HAP-1 (cell line): ENCODE data around the gene C10orf143.
"Not testable (repeated sequence)": the region's sequence is repeated elsewhere in the genome, so short reads cannot be mapped to it uniquely, and the experiment has no call there.

Source experiments
- DNase-seq, 2 experiments: peaks; one replicate each; pipeline ENCODE4 v3.0.0-alpha.2; 2016 to 2020; ENCODE audit warnings: low spot score in 2 of 2
- H3K27me3 ChIP-seq: fragments of 250-450 bp; sonication (Bioruptor Pico); 2 replicates; pipeline ENCODE4 v1.5.1; 2020; ENCODE audit warnings: low read depth, mild to moderate bottlenecking, moderate library complexity
- H3K36me3 ChIP-seq: fragments of 250-450 bp; sonication (Bioruptor Pico); replicated peaks from 2 replicates; pipeline ENCODE4 v1.5.1; 2020; ENCODE audit warnings: mild to moderate bottlenecking
- H3K4me1 ChIP-seq: fragments of 250-450 bp; sonication (Bioruptor Pico); 2 replicates; pipeline ENCODE4 v1.5.1; 2020; ENCODE audit warnings: mild to moderate bottlenecking
- H3K4me3 ChIP-seq: fragments of 250-450 bp; sonication (Bioruptor Pico); 2 replicates; pipeline ENCODE4 v1.5.1; 2020; ENCODE audit warnings: mild to moderate bottlenecking, moderate library complexity
- H3K9me3 ChIP-seq: fragments of 250-450 bp; sonication (Bioruptor Pico); 2 replicates; pipeline ENCODE4 v1.5.1; 2020; ENCODE audit warnings: mild to moderate bottlenecking, moderate library complexity
- in situ Hi-C: fragments of 300-500 bp; cut with MboI; formaldehyde crosslinking; loops from 3 replicates; pipeline ENCODE4 v1.14.3; 2020; ENCODE audit warnings: low sequenced_read_pairs, inconsistent platforms, mixed read lengths

Gene C10orf143

DNA sequence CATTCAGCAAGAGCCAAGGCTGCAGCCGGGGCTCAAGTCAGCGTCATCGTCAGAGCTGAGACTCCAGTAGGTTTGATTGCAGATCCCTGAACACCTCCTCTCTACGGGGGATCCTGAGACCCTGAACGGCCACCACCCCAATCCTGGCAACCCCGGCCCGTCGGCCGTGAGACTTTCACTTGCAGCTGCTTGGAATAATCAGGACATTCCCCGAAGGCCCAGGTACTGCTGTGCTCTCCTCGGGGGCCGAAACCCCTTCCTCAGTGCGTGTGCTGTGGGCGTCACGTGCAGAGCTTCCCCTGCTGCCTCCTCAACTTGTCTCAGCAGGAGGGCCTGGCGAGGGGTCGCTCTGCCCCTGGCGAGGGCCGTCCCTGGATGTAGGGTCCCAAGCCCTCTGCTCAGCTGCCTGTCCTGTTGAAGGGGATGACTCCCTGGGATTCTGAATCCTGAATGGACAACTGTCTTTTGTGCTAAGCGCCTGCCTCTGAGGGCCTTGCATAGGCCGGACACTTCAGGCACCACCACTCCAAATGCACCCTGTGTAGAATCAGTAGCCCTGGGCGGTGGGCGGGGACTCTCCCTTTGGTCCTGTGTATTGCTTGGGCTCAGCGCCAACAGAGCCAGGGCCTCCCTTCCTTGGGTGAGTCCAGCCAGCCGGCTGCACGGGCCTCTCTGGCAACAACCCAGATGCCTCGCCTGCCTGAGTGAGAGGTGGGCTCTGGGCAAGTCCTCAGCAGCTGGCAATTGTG, 82.7 kb downstream of the C10orf143 start:
- Histone ChIP-seq H3K36me3 (no peaks in the 10 kb centered on the region), H3K27me3 (no peaks in the 10 kb centered on the region), H3K4me3 (no peak overlapping the region), H3K9me3 (no peaks in the 10 kb centered on the region), H3K4me1 (no peaks in the 10 kb centered on the region)
- peak in 1 of 2 experiments; percentile 26 for DNase-seq
- in situ Hi-C loops: no loop called here

DNA sequence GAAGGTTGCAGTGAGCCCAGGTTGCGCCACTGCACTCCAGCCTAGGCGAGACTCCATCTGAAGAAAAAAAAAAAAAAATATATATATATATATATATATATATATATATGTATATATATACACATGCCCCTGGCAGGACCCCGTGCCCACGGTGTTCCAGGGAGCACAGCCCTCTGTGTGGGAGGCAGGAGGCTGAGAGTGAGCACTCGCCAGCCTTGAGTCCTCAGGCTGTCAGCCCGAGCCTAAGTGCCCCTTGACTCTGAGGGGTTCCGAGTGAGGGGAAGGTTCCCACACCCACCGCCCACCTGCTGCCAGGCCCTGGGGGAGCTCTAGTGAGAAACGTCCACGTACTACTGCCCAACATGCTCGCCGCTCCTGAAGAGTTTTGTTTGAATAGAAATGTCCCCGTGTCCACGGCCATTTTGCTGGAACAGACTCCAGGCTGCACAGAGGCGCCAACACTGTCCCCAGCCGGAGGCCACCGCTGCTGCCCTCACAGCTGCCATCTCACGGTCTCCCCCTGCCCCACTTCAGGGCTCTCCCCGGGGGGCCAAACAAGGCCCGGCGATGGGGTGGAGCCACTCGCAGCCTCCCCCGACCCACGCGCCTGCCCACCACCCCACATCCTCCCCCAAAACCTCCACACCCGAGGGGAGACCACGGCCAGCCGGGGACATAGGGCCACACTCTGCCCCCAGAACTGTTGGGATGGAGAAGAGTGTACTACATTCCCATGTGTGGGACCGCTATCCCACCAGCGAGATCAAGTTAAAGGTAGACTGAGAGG, 83.8 kb downstream of the C10orf143 start:
- Histone ChIP-seq H3K9me3 (no peaks in the 10 kb centered on the region), H3K4me3 (no peak overlapping the region), H3K27me3 (no peaks in the 10 kb centered on the region), H3K36me3 (no peaks in the 10 kb centered on the region), H3K4me1 (no peaks in the 10 kb centered on the region)
- DNase-seq: peak in 1 of 2 experiments; percentile 3
- in situ Hi-C loops: no loop called here

DNA sequence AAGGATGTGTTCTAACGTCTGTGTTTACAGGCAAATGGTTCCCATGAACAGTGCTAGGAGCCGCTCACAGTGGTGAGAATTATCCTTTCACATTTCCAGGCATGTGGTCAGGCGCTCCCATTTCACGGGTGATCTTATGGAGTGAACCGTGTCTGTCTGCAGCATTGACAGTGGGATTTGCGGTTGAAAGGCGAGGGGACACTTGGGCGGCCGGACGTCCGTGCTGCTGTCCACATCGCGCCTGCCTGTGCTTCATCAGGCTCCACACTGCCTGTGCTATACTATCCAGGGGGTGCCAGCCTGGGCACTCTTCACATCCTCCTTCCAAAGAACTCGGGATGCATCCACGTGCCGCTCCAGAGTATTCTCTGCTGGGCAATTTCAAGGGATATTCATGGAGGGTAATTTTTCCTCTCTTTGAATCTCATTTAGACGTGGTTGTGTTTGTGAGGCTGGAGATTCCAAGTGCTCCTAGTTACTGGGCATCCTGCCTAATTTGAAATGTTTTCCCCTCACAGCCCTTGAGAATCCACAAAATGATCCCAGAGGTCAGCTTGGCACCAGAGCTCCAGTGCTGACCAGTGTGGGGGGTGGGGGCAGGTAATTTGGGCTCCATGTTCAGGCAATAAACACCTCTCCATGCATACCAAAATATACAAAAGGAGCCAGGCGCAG, 84.7 kb downstream of the C10orf143 start:
- H3K4me1 ChIP-seq: no peaks in the 10 kb centered on the region
- no peak overlapping the region for H3K4me3 ChIP-seq
- H3K27me3 ChIP-seq: no peaks in the 10 kb centered on the region
- no peak for DNase-seq
- no peaks in the 10 kb centered on the region for H3K36me3 ChIP-seq
- in situ Hi-C loops: no loop called here
- no peaks in the 10 kb centered on the region for H3K9me3 ChIP-seq

DNA sequence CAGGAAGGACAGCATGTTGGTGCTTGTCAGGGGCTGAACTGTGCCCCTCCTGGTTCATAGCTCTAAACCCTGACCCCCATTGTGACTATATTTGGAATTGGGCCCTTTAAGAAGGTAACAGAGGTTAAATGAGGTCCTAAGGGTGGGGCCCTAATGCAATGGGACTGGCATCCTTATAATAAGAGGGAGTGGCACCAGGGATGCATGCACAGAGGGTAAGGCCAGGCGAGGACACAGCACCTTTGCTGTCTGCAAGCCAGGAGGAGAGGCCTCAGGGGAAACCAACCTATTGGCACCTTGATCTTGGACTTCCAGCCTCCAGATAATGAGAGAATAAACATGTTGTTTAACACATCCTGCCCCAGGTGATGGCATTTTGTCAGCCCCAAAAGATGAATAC, 85.3 kb downstream of the C10orf143 start:
- peak in 1 of 2 experiments; percentile 1 for DNase-seq
- H3K4me3 ChIP-seq: no peak overlapping the region
- in situ Hi-C loops: no loop called here
- H3K27me3 ChIP-seq: no peaks in the 10 kb centered on the region
- H3K36me3 ChIP-seq: no peaks in the 10 kb centered on the region
- H3K9me3 ChIP-seq: no peaks in the 10 kb centered on the region
- H3K4me1 ChIP-seq: no peaks in the 10 kb centered on the region

DNA sequence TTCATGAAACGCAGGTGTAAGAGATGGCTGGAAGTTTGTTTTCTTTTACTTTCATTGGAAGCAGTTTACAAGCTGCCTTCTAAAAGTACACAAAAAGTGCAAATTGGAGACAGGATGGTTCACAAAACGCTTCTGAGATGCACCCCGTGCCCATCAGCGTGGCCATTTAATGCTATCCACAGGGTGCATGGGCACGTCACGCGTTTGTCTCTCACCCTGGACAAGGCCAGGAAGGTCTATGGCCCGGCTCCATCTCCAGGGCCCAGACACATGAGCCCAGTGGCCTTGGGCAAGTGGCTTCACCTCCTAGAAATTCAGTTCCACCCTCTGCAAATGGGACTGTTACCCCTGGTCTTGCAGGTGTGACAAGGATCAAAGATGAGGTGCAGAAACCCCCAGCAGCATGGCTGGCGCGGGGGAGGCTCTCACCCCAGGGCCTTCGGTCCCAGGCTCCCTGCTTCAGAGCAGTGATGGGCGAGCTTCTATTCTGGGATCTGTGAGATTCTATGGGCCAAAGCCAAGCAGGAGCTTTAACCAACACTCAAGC, 85.8 kb downstream of the C10orf143 start:
- in situ Hi-C loops: no loop called here
- peak in 1 of 2 experiments; percentile 3 for DNase-seq
- no peaks in the 10 kb centered on the region for H3K27me3 ChIP-seq
- no peaks in the 10 kb centered on the region for H3K36me3 ChIP-seq
- H3K4me3 ChIP-seq: no peak overlapping the region
- no peaks in the 10 kb centered on the region for H3K4me1 ChIP-seq
- H3K9me3 ChIP-seq: no peaks in the 10 kb centered on the region

DNA sequence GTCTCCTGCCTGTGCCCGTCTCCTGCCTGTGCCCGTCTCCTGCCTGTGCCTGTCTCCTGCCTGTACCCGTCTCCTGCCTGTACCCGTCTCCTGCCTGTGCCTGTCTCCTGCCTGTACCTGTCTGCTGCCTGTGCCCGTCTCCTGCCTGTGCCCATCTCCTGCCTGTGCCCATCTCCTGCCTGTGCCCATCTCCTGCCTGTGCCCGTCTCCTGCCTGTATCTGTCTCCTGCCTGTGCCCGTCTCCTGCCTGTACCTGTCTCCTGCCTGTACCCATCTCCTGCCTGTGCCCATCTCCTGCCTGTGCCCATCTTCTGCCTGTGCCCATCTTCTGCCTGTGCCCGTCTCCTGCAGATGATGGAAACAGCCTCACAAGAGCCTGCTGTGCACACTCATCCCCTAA, 86.3 kb downstream of the C10orf143 start:
- H3K4me3 ChIP-seq, in situ Hi-C loops, H3K36me3 ChIP-seq, H3K27me3 ChIP-seq, H3K4me1 ChIP-seq, H3K9me3 ChIP-seq: not testable (repeated sequence)
- DNase-seq: peak in 1 of 2 experiments; percentile 1

DNA sequence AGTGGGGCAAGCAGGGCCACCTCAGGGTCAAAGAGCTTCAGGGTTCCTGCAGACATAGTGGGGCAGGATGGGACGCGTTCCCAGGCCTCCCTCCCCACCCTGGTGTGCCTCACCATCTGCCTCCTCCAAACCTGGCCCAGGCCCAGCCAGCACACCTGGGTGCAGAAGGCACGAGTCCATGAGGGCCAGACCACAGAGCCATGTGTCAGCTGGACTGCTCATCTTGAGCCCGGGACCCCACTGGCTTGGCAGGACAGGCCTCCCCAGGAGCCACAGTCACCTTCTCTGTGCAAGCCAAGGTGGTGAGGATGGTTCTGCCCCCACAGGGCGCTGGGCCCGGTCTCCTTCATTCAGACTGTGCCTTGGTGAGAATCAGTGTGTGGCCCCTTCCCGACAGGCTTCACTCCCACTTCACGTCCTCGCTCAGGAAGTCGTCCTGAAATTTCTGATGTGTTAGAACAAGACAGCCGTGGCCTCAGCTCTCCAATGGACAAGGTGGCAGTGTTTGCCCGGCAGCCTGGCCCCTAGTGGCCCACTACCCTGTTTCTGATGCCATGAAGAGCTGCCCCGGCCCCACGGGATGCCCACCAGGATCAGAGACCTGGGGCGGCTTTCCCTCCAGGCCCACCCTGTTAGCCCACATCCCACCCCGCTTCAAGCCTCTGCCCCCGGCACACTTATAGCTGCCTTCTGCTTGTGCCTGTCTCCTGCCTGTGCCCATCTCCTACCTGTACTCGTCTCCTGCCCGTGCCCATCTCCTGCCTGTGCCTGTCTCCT, 87.0 kb downstream of the C10orf143 start:
- H3K27me3 ChIP-seq: no peaks in the 10 kb centered on the region
- peak in 1 of 2 experiments; percentile 4 for DNase-seq
- H3K9me3 ChIP-seq: no peaks in the 10 kb centered on the region
- in situ Hi-C loops: no loop called here
- no peaks in the 10 kb centered on the region for H3K36me3 ChIP-seq
- H3K4me3 ChIP-seq: no peak overlapping the region
- no peaks in the 10 kb centered on the region for H3K4me1 ChIP-seq

DNA sequence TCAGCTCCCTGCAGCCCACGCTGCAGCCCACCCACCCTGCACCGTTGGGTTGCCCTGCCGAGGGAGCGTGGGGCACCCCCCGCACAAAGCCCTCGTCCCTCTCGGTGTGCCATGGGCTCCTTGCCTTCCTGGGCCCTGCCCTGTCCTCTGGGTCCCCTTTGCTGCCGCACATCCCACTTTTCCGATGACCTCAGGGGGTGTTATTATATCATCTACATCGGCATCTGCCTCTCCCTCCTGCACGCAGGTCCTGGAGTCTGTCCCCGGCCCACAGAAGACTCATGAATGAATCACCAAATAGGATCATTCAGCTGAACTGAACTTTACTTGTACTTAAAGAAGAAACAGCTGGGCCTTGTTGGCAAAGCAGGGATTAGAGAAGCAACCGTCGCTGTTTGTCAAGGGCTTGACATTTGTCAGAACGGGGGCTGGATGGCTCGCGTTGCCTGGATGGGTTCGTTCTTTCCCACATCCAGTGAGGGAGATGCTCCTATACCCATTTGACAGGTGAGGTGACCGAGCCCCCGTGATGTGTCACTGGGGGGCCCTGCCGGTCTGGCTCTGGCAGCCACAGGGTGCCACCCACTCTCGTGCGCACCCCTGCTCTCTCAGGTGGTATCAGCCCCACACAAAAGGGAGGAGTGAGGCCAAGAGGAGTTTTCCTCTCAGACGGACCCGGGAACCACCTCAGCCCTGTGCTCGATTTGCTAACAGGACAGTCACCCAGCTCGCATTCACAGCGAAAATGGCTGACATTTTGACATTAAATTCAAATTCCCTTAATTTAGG, 87.9 kb downstream of the C10orf143 start:
- no peak overlapping the region for H3K4me3 ChIP-seq
- H3K36me3 ChIP-seq: no peaks in the 10 kb centered on the region
- H3K9me3 ChIP-seq: no peaks in the 10 kb centered on the region
- peak in 1 of 2 experiments; percentile 4 for DNase-seq
- H3K4me1 ChIP-seq: no peaks in the 10 kb centered on the region
- no peaks in the 10 kb centered on the region for H3K27me3 ChIP-seq
- in situ Hi-C loops: no loop called here

DNA sequence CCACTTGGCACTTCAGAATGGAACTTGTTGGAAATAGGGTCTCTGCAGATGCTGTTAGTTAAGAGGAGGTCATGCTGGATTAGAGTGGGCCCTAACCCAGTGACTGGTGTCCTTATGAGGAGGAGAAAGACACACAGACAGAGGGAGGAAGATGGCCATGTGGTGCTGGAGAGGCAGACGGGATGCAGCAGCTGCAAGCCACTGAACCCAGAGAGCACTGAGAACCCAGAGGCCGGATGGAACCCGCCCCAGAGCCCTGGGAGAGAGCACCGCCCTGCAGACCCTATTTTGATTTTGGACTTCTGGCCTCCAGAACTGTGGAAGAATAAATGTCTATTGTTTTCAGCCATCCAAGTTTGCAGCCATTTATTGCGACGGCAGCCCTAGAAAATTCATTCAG, 88.5 kb downstream of the C10orf143 start:
- H3K36me3 ChIP-seq: no peaks in the 10 kb centered on the region
- H3K4me3 ChIP-seq: no peak overlapping the region
- H3K27me3 ChIP-seq: no peaks in the 10 kb centered on the region
- H3K4me1 ChIP-seq: no peaks in the 10 kb centered on the region
- no peaks in the 10 kb centered on the region for H3K9me3 ChIP-seq
- DNase-seq: peak in 1 of 2 experiments; percentile 1
- in situ Hi-C loops: no loop called here

DNA sequence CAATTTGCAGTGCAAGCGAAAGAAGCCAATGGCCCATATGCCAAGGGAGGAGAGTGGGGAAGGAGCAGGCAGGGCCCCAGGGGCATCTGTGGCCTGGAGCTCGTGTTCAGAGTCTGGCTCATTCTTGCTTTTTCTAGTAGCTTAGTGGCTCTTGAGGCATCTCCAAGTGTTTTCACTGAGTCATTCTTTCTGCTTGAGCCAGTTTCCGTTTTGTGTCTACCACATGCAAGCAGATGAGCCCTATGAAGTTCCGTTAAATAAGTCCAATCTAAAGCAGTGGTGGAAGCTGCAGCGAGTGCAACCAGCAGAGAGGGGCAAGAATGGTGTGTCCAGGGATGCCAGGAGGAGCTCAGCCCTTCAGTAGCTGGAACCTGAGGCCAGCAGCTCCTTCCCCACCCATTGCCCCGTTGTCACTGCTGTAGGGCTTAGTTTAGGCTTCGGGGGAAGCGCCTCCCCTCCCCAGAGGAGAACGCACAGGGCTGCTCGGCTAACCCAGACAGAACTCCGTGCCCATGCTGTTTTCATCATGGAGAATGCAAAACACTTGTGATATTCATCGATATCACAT, 89.2 kb downstream of the C10orf143 start:
- in situ Hi-C loops: no loop called here
- DNase-seq: no peak
- no peak overlapping the region for H3K4me3 ChIP-seq
- no peaks in the 10 kb centered on the region for H3K36me3 ChIP-seq
- H3K4me1 ChIP-seq: no peaks in the 10 kb centered on the region
- H3K9me3 ChIP-seq: no peaks in the 10 kb centered on the region
- no peaks in the 10 kb centered on the region for H3K27me3 ChIP-seq

DNA sequence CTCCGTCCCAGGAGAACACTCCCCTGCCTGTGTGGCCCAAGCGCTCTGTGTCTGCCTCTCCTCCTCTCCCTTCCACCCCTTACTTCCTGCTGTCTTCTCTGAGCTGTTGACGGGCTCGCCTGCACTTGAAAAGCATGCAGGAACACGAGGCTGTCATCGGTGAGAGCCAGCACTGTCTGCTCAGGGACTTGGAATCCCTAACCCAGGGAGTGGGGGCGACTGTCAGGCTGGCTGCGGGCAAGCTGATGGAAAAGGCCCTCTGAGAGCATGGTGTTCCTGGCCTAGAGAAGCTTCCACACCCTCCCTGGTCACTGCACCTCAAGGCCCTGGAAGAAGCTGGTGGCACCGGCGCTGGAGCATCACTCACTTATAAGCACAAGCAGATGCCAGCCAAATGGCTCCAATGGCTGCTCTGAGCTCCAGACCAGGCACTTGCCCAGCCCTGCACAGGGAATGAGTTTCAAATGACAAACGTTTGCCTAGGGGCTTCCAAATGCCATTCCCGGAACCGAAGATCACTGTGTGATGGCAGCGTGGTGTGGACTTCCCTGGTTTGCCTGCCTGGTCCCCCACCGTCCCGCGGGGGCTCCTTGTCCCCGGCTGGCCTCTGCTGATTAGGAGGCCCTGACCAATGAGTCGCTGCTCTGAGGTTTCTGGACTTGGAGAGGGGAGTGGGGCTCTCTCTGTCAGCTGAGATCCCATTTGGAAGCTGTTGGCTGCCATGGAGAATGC, 89.8 kb downstream of the C10orf143 start:
- Histone ChIP-seq H3K9me3 (no peaks in the 10 kb centered on the region), H3K27me3 (no peaks in the 10 kb centered on the region), H3K4me1 (no peaks in the 10 kb centered on the region), H3K4me3 (no peak overlapping the region), H3K36me3 (no peaks in the 10 kb centered on the region)
- DNase-seq: peak in 1 of 2 experiments; percentile 3
- in situ Hi-C loops: no loop called here

DNA sequence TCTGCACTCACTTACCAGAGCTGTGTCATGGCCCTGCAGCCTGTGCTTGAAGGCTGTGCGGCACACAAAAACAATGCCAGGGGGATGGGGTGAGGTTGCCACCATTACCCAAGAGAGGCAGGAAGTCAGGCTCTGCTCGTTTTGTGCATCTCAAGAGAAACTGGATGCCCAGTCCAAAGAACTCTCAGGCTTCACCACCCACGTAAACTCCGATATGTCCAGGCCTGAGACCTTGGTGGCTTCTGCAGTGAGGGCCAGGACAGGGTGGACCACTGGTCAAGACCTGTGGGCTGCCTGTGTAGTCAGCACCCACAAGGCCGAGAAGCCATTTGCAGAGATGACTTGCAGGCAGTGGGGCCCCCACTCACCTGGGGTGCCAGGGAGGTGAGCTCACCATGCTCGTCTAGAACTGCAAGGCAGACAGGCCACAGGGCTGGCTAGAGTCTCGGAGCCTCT, 91.9 kb downstream of the C10orf143 start:
- H3K9me3 ChIP-seq: no peaks in the 10 kb centered on the region
- H3K4me3 ChIP-seq: no peak overlapping the region
- H3K4me1 ChIP-seq: no peaks in the 10 kb centered on the region
- H3K27me3 ChIP-seq: no peaks in the 10 kb centered on the region
- in situ Hi-C loops: no loop called here
- no peaks in the 10 kb centered on the region for H3K36me3 ChIP-seq
- peak in 1 of 2 experiments; percentile 1 for DNase-seq
